Neural crest cell (in vitro differentiated cells): ENCODE data around the gene CLEC16A. TPM values are rescaled to one million over a fixed set of nuclear protein-coding genes. Genes with fewer than 3 reads are reported as not detected.

ENCODE experiments used
- DNase-seq: peaks from one replicate; pipeline ENCODE4 v3.0.0; 2021; ENCODE audit warnings: low read depth, mixed read lengths, low spot score
- H3K27ac Mint-ChIP-seq: one replicate; pipeline ENCODE4 v1.8.0; 2021; ENCODE audit warnings: mild to moderate bottlenecking, mixed read lengths; ENCODE audit not compliant: unreplicated experiment
- H3K27me3 Mint-ChIP-seq: 2 replicates; pipeline ENCODE4 v1.8.0; 2021; ENCODE audit warnings: low read depth, mild to moderate bottlenecking, mixed read lengths
- H3K36me3 Mint-ChIP-seq: 2 replicates; pipeline ENCODE4 v1.8.0; 2021; ENCODE audit warnings: low read depth, mild to moderate bottlenecking, mixed read lengths
- H3K4me1 Mint-ChIP-seq: 2 replicates; pipeline ENCODE4 v1.8.0; 2021; ENCODE audit warnings: mixed read lengths
- H3K4me3 Mint-ChIP-seq: one replicate; pipeline ENCODE4 v1.8.0; 2021; ENCODE audit warnings: mild to moderate bottlenecking, mixed read lengths
- H3K9me3 Mint-ChIP-seq: 2 replicates; pipeline ENCODE4 v1.8.0; 2021; ENCODE audit warnings: mixed read lengths
- CTCF ChIP-seq: fragments of 200-600 bp; sonication (generic); conservative IDR thresholded peaks from 2 replicates; pipeline ENCODE4 v1.5.0; 2021; ENCODE audit warnings: antibody characterized with exemption, mild to moderate bottlenecking
- total RNA-seq: library from RNA; stranded (reverse); gene quantifications from 2 replicates; pipeline ENCODE4 v1.2.1, GENCODE V29; 2021

The CLEC16A gene
- total RNA-seq, 1 donor from 2014 or later: 21.3 TPM

GRCh38 chr16:11130978-11131665 is 186.8 kb downstream of the CLEC16A start:
- Mint-ChIP-seq H3K27ac (no peak overlapping the region), H3K27me3 (no peaks in the 10 kb centered on the region), H3K4me3 (no peak overlapping the region), H3K4me1 (peaks cover 25% of the 10 kb centered on the region), H3K9me3 (no peaks in the 10 kb centered on the region), H3K36me3 (peaks cover 5% of the 10 kb centered on the region)
- no peak for DNase-seq
- TF ChIP-seq CTCF: no peak

- TF ChIP-seq CTCF: no peak
- Mint-ChIP-seq H3K4me3 (no peak overlapping the region), H3K4me1 (peaks cover 19% of the 10 kb centered on the region), H3K36me3 (no peaks in the 10 kb centered on the region), H3K27ac (peak overlapping the region; percentile 78), H3K9me3 (no peaks in the 10 kb centered on the region), H3K27me3 (no peaks in the 10 kb centered on the region)
- DNase-seq: no peak
These were observed 187.3 kb downstream of the CLEC16A start for GRCh38 chr16:11131706-11132105.

GRCh38 chr16:11133344-11133943 is 189.1 kb downstream of the CLEC16A start:
- Mint-ChIP-seq H3K4me1 (peaks cover 26% of the 10 kb centered on the region), H3K4me3 (no peak overlapping the region), H3K27me3 (no peaks in the 10 kb centered on the region), H3K27ac (no peak overlapping the region), H3K36me3 (no peaks in the 10 kb centered on the region), H3K9me3 (no peaks in the 10 kb centered on the region)
- no peak for DNase-seq
- no peak for TF ChIP-seq CTCF

- Mint-ChIP-seq H3K4me3 (no peak overlapping the region), H3K36me3 (no peaks in the 10 kb centered on the region), H3K27me3 (no peaks in the 10 kb centered on the region), H3K9me3 (no peaks in the 10 kb centered on the region), H3K4me1 (peaks cover 30% of the 10 kb centered on the region), H3K27ac (peak overlapping the region; percentile 12)
- DNase-seq: no peak
- TF ChIP-seq CTCF: no peak
These were observed 190.5 kb downstream of the CLEC16A start for GRCh38 chr16:11134722-11135463.

GRCh38 chr16:11135464-11135973 is 191.2 kb downstream of the CLEC16A start:
- Mint-ChIP-seq H3K27me3 (no peaks in the 10 kb centered on the region), H3K4me3 (no peak overlapping the region), H3K9me3 (no peaks in the 10 kb centered on the region), H3K27ac (no peak overlapping the region), H3K4me1 (peaks cover 34% of the 10 kb centered on the region), H3K36me3 (no peaks in the 10 kb centered on the region)
- DNase-seq: no peak
- no peak for TF ChIP-seq CTCF
